ENCODE data around the gene ZSWIM5. TPM values are rescaled to one million over a fixed set of nuclear protein-coding genes. Genes with fewer than 3 reads are reported as not detected.
A peak's percentile ranks its signal among the peaks of the same experiment; 100 is the strongest.

Gene ZSWIM5
- total and polyA plus RNA-seq, 2 donors (not counting 1 experiment from before 2014, with no cell fraction given): 0.36 to 1.7 TPM

DNA sequence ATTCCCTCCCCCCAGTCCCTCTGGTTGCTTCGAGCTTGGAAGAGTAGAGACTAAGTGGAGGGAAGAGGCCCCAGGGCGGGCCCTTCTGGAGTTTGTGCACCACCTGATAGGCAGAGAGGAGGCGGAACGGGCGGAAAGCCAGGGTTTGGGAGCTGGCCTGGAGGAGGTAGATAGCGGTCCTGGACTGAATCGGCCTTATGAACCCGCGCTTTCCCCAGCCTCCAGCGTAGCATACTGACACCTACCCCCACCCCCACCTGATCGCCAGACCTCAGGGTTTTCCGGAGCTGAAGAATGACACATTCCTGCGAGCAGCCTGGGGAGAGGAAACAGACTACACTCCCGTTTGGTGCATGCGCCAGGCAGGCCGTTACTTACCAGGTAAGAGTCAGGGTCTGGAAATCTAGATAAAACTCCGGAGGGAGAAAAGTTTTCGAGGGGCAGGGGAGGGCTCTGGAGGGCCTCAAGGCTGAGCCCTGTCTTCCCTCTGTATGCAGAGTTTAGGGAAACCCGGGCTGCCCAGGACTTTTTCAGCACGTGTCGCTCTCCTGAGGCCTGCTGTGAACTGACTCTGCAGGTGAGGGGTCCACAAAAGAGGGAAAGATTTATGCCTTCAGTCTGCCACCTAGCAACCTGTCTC lies 193.6 kb downstream of the ZSWIM5 start:
- Histone ChIP-seq H3K27ac (ENCODE audit: low read length in 2 of 2) (peak overlapping the region; percentile 66 to 79), H3K9me3 (ENCODE audit: control extremely low read depth in 1 of 3, control insufficient read depth in 2 of 3, insufficient read depth in 1 of 3, low read length in 2 of 3) (no peaks in the 10 kb centered on the region), H3K9ac (ENCODE audit: low read length) (peak overlapping the region; percentile 85), H3K4me1 (ENCODE audit: control insufficient read depth in 2 of 2, insufficient read depth in 2 of 2, low read length in 2 of 2) (peaks cover 31 to 42% of the 10 kb centered on the region in 2 donors), H2AFZ (ENCODE audit: insufficient read depth, low read depth, low read length, poor library complexity, severe bottlenecking) (peak overlapping the region; percentile 86), H3K36me3 (replicated peaks in 1 of 2; ENCODE audit: control extremely low read depth in 1 of 2, control insufficient read depth in 1 of 2, extremely low read depth in 1 of 2, insufficient read depth in 2 of 2, low read length in 1 of 2) (peaks cover 2 to 37% of the 10 kb centered on the region in 2 experiments), H4K20me1 (ENCODE audit: control insufficient read depth, insufficient read depth, low read length, poor library complexity, severe bottlenecking) (peaks cover 14% of the 10 kb centered on the region), H3K4me2 (replicated peaks; ENCODE audit: low read depth, low read length, poor library complexity, severe bottlenecking) (peak overlapping the region; percentile 99), H3K4me3 (ENCODE audit: control extremely low read depth in 1 of 5, extremely low read depth in 1 of 5, insufficient read depth in 1 of 5, low read depth in 2 of 5, low read length in 4 of 5) (peak overlapping the region in 4 of 5 experiments; percentile 59 to 89 (median 80)), H3K27me3 (replicated peaks in 1 of 4; ENCODE audit: control extremely low read depth in 1 of 4, control insufficient read depth in 3 of 4, insufficient read depth in 4 of 4, low read length in 3 of 4) (no peaks in the 10 kb centered on the region), H3K79me2 (ENCODE audit: control insufficient read depth, insufficient read depth, low read length) (peaks cover 37% of the 10 kb centered on the region)
- CTCF ChIA-PET: interaction anchor here (0.7 to 11.9 kb wide), 24 partner anchors 15 to 570 kb away, joined by 3 to 388 read pairs (median 8); partner anchors contain the start of genes CCDC163, EIF2B3, MMACHC and PLK3
- DNase-seq (peak; percentile 46), ATAC-seq (ENCODE audit: low read depth) (no peak)
- WGBS (ENCODE audit: insufficient coverage): 7% methylated on average over 12 of the region's 21 CpGs
- Mint-ChIP-seq H3K4me1 (peaks cover 43% of the 10 kb centered on the region), H3K4me3 (peak overlapping the region; percentile 91), H3K27me3 (no peaks in the 10 kb centered on the region), H3K27ac (peak overlapping the region; percentile 89), H3K9me3 (ENCODE audit: insufficient read depth) (no peaks in the 10 kb centered on the region)
- intact Hi-C loops (cut with micrococcal nuclease): loop anchor here (1.0 to 5.0 kb wide), 11 partner anchors 26 to 380 kb away; partner anchors contain the start of genes EIF2B3, KIF2C, MUTYH and PLK3
- POLR2A ChIA-PET: interaction anchor here (0.6 to 4.9 kb wide), 10 partner anchors 26 to 570 kb away, joined by 3 to 59 read pairs (median 7); partner anchors contain the start of genes BEST4, EIF2B3, MUTYH and PLK3
- TF ChIP-seq EZH2 (IDR thresholded peaks at IDR 0.05; ENCODE audit: borderline replicate concordance, insufficient read depth, low read depth, low read length, poor library complexity, severe bottlenecking): no peak
- TF ChIP-seq, protein P1, sequence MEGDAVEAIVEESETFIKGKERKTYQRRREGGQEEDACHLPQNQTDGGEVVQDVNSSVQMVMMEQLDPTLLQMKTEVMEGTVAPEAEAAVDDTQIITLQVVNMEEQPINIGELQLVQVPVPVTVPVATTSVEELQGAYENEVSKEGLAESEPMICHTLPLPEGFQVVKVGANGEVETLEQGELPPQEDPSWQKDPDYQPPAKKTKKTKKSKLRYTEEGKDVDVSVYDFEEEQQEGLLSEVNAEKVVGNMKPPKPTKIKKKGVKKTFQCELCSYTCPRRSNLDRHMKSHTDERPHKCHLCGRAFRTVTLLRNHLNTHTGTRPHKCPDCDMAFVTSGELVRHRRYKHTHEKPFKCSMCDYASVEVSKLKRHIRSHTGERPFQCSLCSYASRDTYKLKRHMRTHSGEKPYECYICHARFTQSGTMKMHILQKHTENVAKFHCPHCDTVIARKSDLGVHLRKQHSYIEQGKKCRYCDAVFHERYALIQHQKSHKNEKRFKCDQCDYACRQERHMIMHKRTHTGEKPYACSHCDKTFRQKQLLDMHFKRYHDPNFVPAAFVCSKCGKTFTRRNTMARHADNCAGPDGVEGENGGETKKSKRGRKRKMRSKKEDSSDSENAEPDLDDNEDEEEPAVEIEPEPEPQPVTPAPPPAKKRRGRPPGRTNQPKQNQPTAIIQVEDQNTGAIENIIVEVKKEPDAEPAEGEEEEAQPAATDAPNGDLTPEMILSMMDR (IDR thresholded peaks at IDR 0.05): no peak
